B cell (primary cell): ENCODE measurements around the gene PGBD5. TPM values are rescaled to one million over a fixed set of nuclear protein-coding genes. Genes with fewer than 3 reads are reported as not detected.
A peak's percentile ranks its signal among the peaks of the same experiment; 100 is the strongest.

Experiments
- ATAC-seq: fragments of 200-7000 bp; cut with Tn5 transposase; one replicate; pipeline ENCODE4 v1.10.0; 2021; ENCODE audit warnings: low read depth, mild to moderate bottlenecking, moderate number of reproducible peaks, moderate library complexity
- CTCF ChIA-PET: fragments of 350-600 bp; sonication (Branson Sonifier 250); formaldehyde crosslinking; loops from one replicate; lab custom pipeline; 2021; ENCODE audit warnings: antibody characterized with exemption, inconsistent platforms; lab: Charles Lee
- POLR2A ChIA-PET: fragments of 350-600 bp; sonication (Branson Sonifier 250); formaldehyde crosslinking; loops from one replicate; lab custom pipeline; 2021; ENCODE audit warnings: antibody characterized with exemption; lab: Charles Lee
- DNase-seq: peaks from one replicate; pipeline ENCODE4 v3.0.0; 2013
- H2AFZ ChIP-seq: 2 replicates; pipeline ENCODE4 v1.6.1; 2012; ENCODE audit warnings: mild to moderate bottlenecking, low read depth, low read length; ENCODE audit not compliant: insufficient read depth, poor library complexity, severe bottlenecking
- H3K27ac ChIP-seq, 2 donors: 1 replicate in 1 of 2; 2 replicates in 1 of 2; pipeline ENCODE4 v1.5.1; 2012 to 2013; ENCODE audit warnings: low read length in 2 of 2, mild to moderate bottlenecking in 2 of 2, moderate library complexity in 1 of 2
- H3K27me3 ChIP-seq, 4 experiments: fragments of 200-600 bp in 1 of 4; sonication (generic) in 1 of 4; replicated peaks in 1 of 4; 1 replicate in 2 of 4; 2 replicates in 2 of 4; pipeline versions ENCODE4 v1.6.1 to v1.7.0; 2013 to 2016; ENCODE audit warnings: low read length in 3 of 4, mild to moderate bottlenecking in 2 of 4, mixed read lengths in 1 of 4, moderate library complexity in 1 of 4; ENCODE audit not compliant: insufficient read depth in 4 of 4, control insufficient read depth in 3 of 4; ENCODE audit errors: control extremely low read depth in 1 of 4
- H3K36me3 ChIP-seq, 2 experiments: replicated peaks in 1 of 2; 1 replicate in 1 of 2; 2 replicates in 1 of 2; pipeline versions ENCODE4 v1.6.1 to v1.7.1; 2013; ENCODE audit warnings: low read length in 1 of 2; ENCODE audit not compliant: insufficient read depth in 2 of 2, control insufficient read depth in 1 of 2; ENCODE audit errors: control extremely low read depth in 1 of 2, extremely low read depth in 1 of 2
- H3K4me1 ChIP-seq, 2 donors: fragments of 200-600 bp in 1 of 2; sonication (generic) in 1 of 2; 1 replicate in 1 of 2; 2 replicates in 1 of 2; pipeline versions ENCODE4 v1.5.1 to v1.6.1; 2013 to 2017; ENCODE audit warnings: low read length in 2 of 2; ENCODE audit not compliant: control insufficient read depth in 2 of 2, insufficient read depth in 2 of 2
- H3K4me2 ChIP-seq: replicated peaks from 2 replicates; pipeline ENCODE3; 2012; ENCODE audit warnings: mild to moderate bottlenecking, low read depth, low read length; ENCODE audit not compliant: poor library complexity, severe bottlenecking
- H3K4me3 ChIP-seq, 5 experiments: fragments of 200-600 bp in 1 of 5; sonication (generic) in 1 of 5; 1 replicate in 3 of 5; 2 replicates in 2 of 5; pipeline versions ENCODE4 v1.5.1 to v1.7.0; 2011 to 2016; ENCODE audit warnings: low read length in 4 of 5, mild to moderate bottlenecking in 4 of 5, low read depth in 2 of 5, control low read depth in 1 of 5, moderate library complexity in 1 of 5; ENCODE audit not compliant: insufficient read depth in 1 of 5; ENCODE audit errors: control extremely low read depth in 1 of 5, extremely low read depth in 1 of 5
- H3K79me2 ChIP-seq: fragments of 200-600 bp; sonication (generic); one replicate; pipeline ENCODE4 v1.6.0; 2016; ENCODE audit warnings: low read length; ENCODE audit not compliant: control insufficient read depth, insufficient read depth
- H3K9ac ChIP-seq: fragments of 200-600 bp; sonication (generic); 2 replicates; pipeline ENCODE4 v1.6.1; 2017; ENCODE audit warnings: mild to moderate bottlenecking, low read length, moderate library complexity
- H3K9me3 ChIP-seq, 3 donors: one replicate each; pipeline versions ENCODE4 v1.6.1 to v1.7.1; 2013; ENCODE audit warnings: low read length in 2 of 3; ENCODE audit not compliant: control insufficient read depth in 2 of 3, insufficient read depth in 1 of 3; ENCODE audit errors: control extremely low read depth in 1 of 3
- H4K20me1 ChIP-seq: 2 replicates; pipeline ENCODE4 v1.6.0; 2012; ENCODE audit warnings: mild to moderate bottlenecking, low read length; ENCODE audit not compliant: insufficient read depth, control insufficient read depth, poor library complexity, severe bottlenecking
- H3K27ac Mint-ChIP-seq: one replicate; pipeline ENCODE4 v1.8.0; 2021; ENCODE audit warnings: mixed read lengths
- H3K27me3 Mint-ChIP-seq: one replicate; pipeline ENCODE4 v1.8.0; 2021; ENCODE audit warnings: mixed read lengths
- H3K4me1 Mint-ChIP-seq: one replicate; pipeline ENCODE4 v1.8.0; 2021; ENCODE audit warnings: mixed read lengths
- H3K4me3 Mint-ChIP-seq: one replicate; pipeline ENCODE4 v1.8.0; 2021; ENCODE audit warnings: mixed read lengths
- H3K9me3 Mint-ChIP-seq: one replicate; pipeline ENCODE4 v1.8.0; 2022; ENCODE audit warnings: mixed read lengths; ENCODE audit not compliant: insufficient read depth
- CTCF ChIP-seq: fragments of 200-600 bp; IDR thresholded peaks from one replicate; pipeline ENCODE4 v1.8.0; 2022; ENCODE audit warnings: antibody characterized with exemption, mild to moderate bottlenecking
- EZH2 ChIP-seq: IDR thresholded peaks from 2 replicates; pipeline ENCODE4 v1.6.1; 2012; ENCODE audit warnings: borderline replicate concordance, low read depth, mild to moderate bottlenecking, moderate library complexity, low read length; ENCODE audit not compliant: insufficient read depth, poor library complexity, severe bottlenecking
- WGBS: methylation state at CpG from one replicate; pipeline ENCODE4 v1.1.5; 2013; ENCODE audit warnings: missing lambda C conversion rate; ENCODE audit not compliant: insufficient coverage; 5-methylcytosine and 5-hydroxymethylcytosine counted together
- intact Hi-C: fragments of 100-400 bp; cut with micrococcal nuclease; formaldehyde crosslinking; loops from one replicate; pipeline ENCODE4 v1.10.0; 2022
- polyA plus RNA-seq: library from polyadenylated mRNA; depleted of rRNA; stranded (reverse); fragments of >200 nt; gene quantifications from 2 replicates; pipeline ENCODE4 v1.2.3, GENCODE V29; 2012
- total RNA-seq, 2 donors: library from RNA; stranded (reverse); fragments of 120-200 nt in 1 of 2; gene quantifications; 1 replicate in 1 of 2; 2 replicates in 1 of 2; pipeline versions ENCODE4 v1.2.3 to v1.2.4, GENCODE V29; 2013 to 2022

Gene PGBD5
- total and polyA plus RNA-seq, 2 donors (not counting 1 experiment from before 2014, with no cell fraction given) = 0.07 TPM; not detected in 1

- Histone ChIP-seq H3K79me2 (no peaks in the 10 kb centered on the region), H3K9me3 (no peaks in the 10 kb centered on the region), H4K20me1 (no peaks in the 10 kb centered on the region), H3K36me3 (peaks cover 1 to 17% of the 10 kb centered on the region in 2 experiments), H3K4me1 (peaks cover 67 to 71% of the 10 kb centered on the region in 2 donors), H3K4me2 (peak overlapping the region; percentile 68), H3K9ac (no peak overlapping the region), H3K27ac (peak overlapping the region in 1 of 2 donors; percentile 48), H3K4me3 (peak overlapping the region in 3 of 5 experiments; percentile 8 to 15 (median 13)), H2AFZ (peak overlapping the region; percentile 49), H3K27me3 (no peaks in the 10 kb centered on the region)
- Mint-ChIP-seq H3K9me3 (no peaks in the 10 kb centered on the region), H3K27me3 (no peaks in the 10 kb centered on the region), H3K4me3 (peak overlapping the region; percentile 37), H3K4me1 (peaks cover 78% of the 10 kb centered on the region), H3K27ac (peak overlapping the region; percentile 56)
- intact Hi-C loops = loop anchor here (10.0 kb wide), 1 partner anchor 215 kb away; the partner anchor contains the start of gene GALNT2
- TF ChIP-seq EZH2 = no peak
- TF ChIP-seq CTCF = no peak
- ChIA-PET POLR2A (no interaction called here), CTCF (interaction anchor here (0.7 to 1.6 kb wide), 4 partner anchors 29 to 618 kb away, joined by 3 to 5 read pairs (median 3); no protein-coding TSS in a partner anchor)
- 71% methylated on average over 19 of the region's 24 CpGs for WGBS
- ATAC-seq = no peak
- DNase-seq = no peak
These were observed 146.6 kb downstream of the PGBD5 start for GRCh38 chr1:230279583-230279945.

GRCh38 chr1:230278871-230279582, 147.1 kb downstream of the PGBD5 start:
- peaks cover 71 to 76% of the 10 kb centered on the region in 2 donors for H3K4me1 ChIP-seq
- Mint-ChIP-seq H3K4me1 (peaks cover 81% of the 10 kb centered on the region), H3K27ac (peak overlapping the region; percentile 51), H3K9me3 (no peaks in the 10 kb centered on the region), H3K4me3 (peak overlapping the region; percentile 32), H3K27me3 (no peaks in the 10 kb centered on the region)
- H3K27ac ChIP-seq = peak overlapping the region in 1 of 2 donors; percentile 48
- H3K4me3 ChIP-seq = peak overlapping the region in 2 of 5 experiments; percentile 13 to 15
- no peaks in the 10 kb centered on the region for H3K27me3 ChIP-seq
- H4K20me1 ChIP-seq = no peaks in the 10 kb centered on the region
- DNase-seq = no peak
- ChIA-PET POLR2A (no interaction called here), CTCF (interaction anchor here (0.6 to 2.9 kb wide), 4 partner anchors 9 to 618 kb away, joined by 3 to 10 read pairs (median 4); no protein-coding TSS in a partner anchor)
- peak overlapping the region; percentile 68 for H3K4me2 ChIP-seq
- H3K79me2 ChIP-seq = no peaks in the 10 kb centered on the region
- no peaks in the 10 kb centered on the region for H3K9me3 ChIP-seq
- ATAC-seq = no peak
- peaks cover 1 to 17% of the 10 kb centered on the region in 2 experiments for H3K36me3 ChIP-seq
- no peak overlapping the region for H3K9ac ChIP-seq
- H2AFZ ChIP-seq = peak overlapping the region; percentile 49
- TF ChIP-seq CTCF = no peak
- TF ChIP-seq EZH2 = no peak
- 62% methylated on average over 18 of the region's 20 CpGs for WGBS
- intact Hi-C loops = loop anchor here (10.0 kb wide), 1 partner anchor 214 kb away; the partner anchor contains the start of gene GALNT2
